Measurements from ENCODE around the gene STK33. TPM values are rescaled to one million over a fixed set of nuclear protein-coding genes. Genes with fewer than 3 reads are reported as not detected.

STK33 gene
- total RNA-seq, 2 donors from 2014 or later: 22.7 to 26.8 TPM

GRCh38 chr11:8503910-8504364, 90.1 kb downstream of the STK33 start:
- Histone ChIP-seq H3K9me3 (ENCODE audit: control insufficient read depth, low read length) (no peaks in the 10 kb centered on the region), H3K4me3 (ENCODE audit: low read length) (no peak overlapping the region), H3K27me3 (ENCODE audit: control insufficient read depth, insufficient read depth, low read length, poor library complexity, severe bottlenecking) (peaks cover 46% of the 10 kb centered on the region), H3K36me3 (ENCODE audit: control insufficient read depth, insufficient read depth, low read length) (no peaks in the 10 kb centered on the region), H3K4me1 (ENCODE audit: control insufficient read depth, insufficient read depth, low read length) (peaks cover 6% of the 10 kb centered on the region), H3K9ac (ENCODE audit: extremely low read depth, low read length, poor library complexity, severe bottlenecking) (no peak overlapping the region), H3K27ac (ENCODE audit: low read depth, low read length) (no peak overlapping the region)
- peaks cover 62% of the 10 kb centered on the region for H3K27me3 Mint-ChIP-seq (ENCODE audit: insufficient read depth)
- peaks cover 14% of the 10 kb centered on the region for H3K4me1 Mint-ChIP-seq
- H3K9me3 Mint-ChIP-seq: peaks cover 17% of the 10 kb centered on the region
- no peak for TF ChIP-seq CTCF (conservative IDR thresholded peaks at IDR 0.05)
- DNase-seq: no peak
- no peak overlapping the region for H3K27ac Mint-ChIP-seq
- H3K4me3 Mint-ChIP-seq: no peak overlapping the region
- WGBS, 2 experiments (ENCODE audit: insufficient coverage in 1 of 2, insufficient read length in 1 of 2): 92% methylated on average over 1 of the region's 1 CpG; no CpG with 5 or more reads in 1 of the 2 experiments
- peaks cover 3% of the 10 kb centered on the region for H3K36me3 Mint-ChIP-seq (ENCODE audit: low read depth)

DNA sequence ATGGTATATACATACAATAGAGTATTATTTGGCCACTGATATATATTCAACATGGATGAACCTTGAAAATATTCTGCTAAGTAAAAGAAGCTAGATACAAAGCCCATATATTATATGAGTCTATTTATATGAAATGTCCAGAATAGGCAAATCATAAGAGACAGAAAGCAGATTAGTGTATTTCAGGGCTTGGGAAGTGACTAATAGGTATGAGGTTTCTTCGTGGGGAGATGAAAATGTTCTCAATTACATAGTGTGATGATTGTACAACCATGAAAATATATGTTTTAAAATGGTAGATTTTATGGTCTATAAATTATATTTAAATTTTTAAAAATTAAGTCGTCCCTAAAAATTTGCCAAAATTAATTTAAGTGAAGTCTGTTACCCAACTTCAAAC, 92.2 kb downstream of the STK33 start:
- Mint-ChIP-seq H3K9me3 (peaks cover 34% of the 10 kb centered on the region), H3K27ac (no peak overlapping the region), H3K4me3 (no peak overlapping the region), H3K4me1 (peaks cover 9% of the 10 kb centered on the region), H3K27me3 (ENCODE audit: insufficient read depth) (peaks cover 45% of the 10 kb centered on the region), H3K36me3 (ENCODE audit: low read depth) (peaks cover 5% of the 10 kb centered on the region)
- Histone ChIP-seq H3K9ac (ENCODE audit: extremely low read depth, low read length, poor library complexity, severe bottlenecking) (no peak overlapping the region), H3K4me1 (ENCODE audit: control insufficient read depth, insufficient read depth, low read length) (peaks cover 6% of the 10 kb centered on the region), H3K36me3 (ENCODE audit: control insufficient read depth, insufficient read depth, low read length) (no peaks in the 10 kb centered on the region), H3K9me3 (ENCODE audit: control insufficient read depth, low read length) (peaks cover 7% of the 10 kb centered on the region), H3K27me3 (ENCODE audit: control insufficient read depth, insufficient read depth, low read length, poor library complexity, severe bottlenecking) (peaks cover 30% of the 10 kb centered on the region), H3K27ac (ENCODE audit: low read depth, low read length) (no peak overlapping the region), H3K4me3 (ENCODE audit: low read length) (no peak overlapping the region)
- WGBS, 2 experiments (ENCODE audit: insufficient coverage in 1 of 2, insufficient read length in 1 of 2): 87% methylated on average over 2 of the region's 2 CpGs; no CpG with 5 or more reads in 1 of the 2 experiments
- no peak for DNase-seq
- no peak for TF ChIP-seq CTCF (conservative IDR thresholded peaks at IDR 0.05)

DNA sequence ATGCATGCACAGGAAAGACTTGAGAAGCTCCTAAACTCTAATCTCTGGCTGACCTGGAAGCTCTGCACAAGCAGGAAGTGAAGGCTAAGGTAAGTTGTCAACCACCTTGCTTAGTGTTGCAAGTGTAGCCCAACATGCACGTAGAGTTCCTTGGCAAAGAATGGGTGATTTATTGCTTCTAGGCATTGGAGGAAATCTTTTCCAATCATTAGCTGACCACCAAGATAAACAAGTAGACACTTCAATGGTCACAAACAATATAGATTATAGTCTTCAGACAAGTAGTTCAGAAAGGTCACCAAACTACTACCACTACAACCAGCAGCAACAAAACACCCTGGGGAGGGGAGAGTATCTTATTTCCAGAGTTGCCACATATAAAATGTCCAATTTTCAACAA, 105.6 kb downstream of the STK33 start:
- peaks cover 22% of the 10 kb centered on the region for H3K9me3 ChIP-seq (ENCODE audit: control insufficient read depth, low read length)
- 87% methylated on average over 1 of the region's 1 CpG; no CpG with 5 or more reads in 1 of the 2 experiments for WGBS, 2 experiments (ENCODE audit: insufficient coverage in 1 of 2, insufficient read length in 1 of 2)
- peaks cover 4% of the 10 kb centered on the region for H3K36me3 Mint-ChIP-seq (ENCODE audit: low read depth)
- H3K4me1 ChIP-seq (ENCODE audit: control insufficient read depth, insufficient read depth, low read length): no peaks in the 10 kb centered on the region
- H3K4me3 Mint-ChIP-seq: no peak overlapping the region
- H3K9ac ChIP-seq (ENCODE audit: extremely low read depth, low read length, poor library complexity, severe bottlenecking): no peak overlapping the region
- no peak overlapping the region for H3K4me3 ChIP-seq (ENCODE audit: low read length)
- H3K36me3 ChIP-seq (ENCODE audit: control insufficient read depth, insufficient read depth, low read length): no peaks in the 10 kb centered on the region
- TF ChIP-seq CTCF (conservative IDR thresholded peaks at IDR 0.05): no peak
- no peaks in the 10 kb centered on the region for H3K27me3 ChIP-seq (ENCODE audit: control insufficient read depth, insufficient read depth, low read length, poor library complexity, severe bottlenecking)
- no peak for DNase-seq
- peaks cover 44% of the 10 kb centered on the region for H3K9me3 Mint-ChIP-seq
- no peak overlapping the region for H3K27ac Mint-ChIP-seq
- no peaks in the 10 kb centered on the region for H3K4me1 Mint-ChIP-seq
- no peak overlapping the region for H3K27ac ChIP-seq (ENCODE audit: low read depth, low read length)
- no peaks in the 10 kb centered on the region for H3K27me3 Mint-ChIP-seq (ENCODE audit: insufficient read depth)

Data from endodermal cell (in vitro differentiated cells).